Neural cell (in vitro differentiated cells): ENCODE measurements around the gene CRYGS. TPM values are rescaled to one million over a fixed set of nuclear protein-coding genes. Genes with fewer than 3 reads are reported as not detected.

Experiments
- H2AFZ ChIP-seq: fragments of 200-600, 300-800 bp; sonication (generic), shearing (Covaris generic); 2 replicates; pipeline ENCODE4 v1.6.0; 2014; ENCODE audit warnings: low read depth, mild to moderate bottlenecking, antibody characterized with exemption, low read length, moderate library complexity
- H3F3A ChIP-seq: fragments of 200-600 bp; shearing (Covaris generic); 2 replicates; pipeline ENCODE4 v1.6.1; 2016; ENCODE audit warnings: mild to moderate bottlenecking, moderate library complexity, mixed read lengths, antibody characterized with exemption, low read length; ENCODE audit not compliant: insufficient read depth, poor library complexity, severe bottlenecking
- H3K27ac ChIP-seq: fragments of 200-600, 300-800 bp; sonication (generic), shearing (Covaris generic); 2 replicates; pipeline ENCODE4 v1.5.1; 2014; ENCODE audit warnings: mild to moderate bottlenecking, low read length, moderate library complexity
- H3K27me3 ChIP-seq: fragments of 300-800, 200-600 bp; sonication (generic), shearing (Covaris generic); 2 replicates; pipeline ENCODE4 v1.6.0; 2014; ENCODE audit warnings: mild to moderate bottlenecking, low read depth, low read length, moderate library complexity; ENCODE audit not compliant: insufficient read depth
- H3K36me3 ChIP-seq: fragments of 300-800, 200-600 bp; sonication (generic), shearing (Covaris generic); 2 replicates; pipeline ENCODE4 v1.5.1; 2014; ENCODE audit warnings: mild to moderate bottlenecking, antibody characterized with exemption, low read length, moderate library complexity; ENCODE audit not compliant: insufficient read depth
- H3K4me2 ChIP-seq: fragments of 300-800, 200-600 bp; sonication (generic), shearing (Covaris generic); 2 replicates; pipeline ENCODE4 v1.6.0; 2014; ENCODE audit warnings: mild to moderate bottlenecking, low read length
- H3K4me3 ChIP-seq: fragments of 300-800, 200-600 bp; sonication (generic), shearing (Covaris generic); 2 replicates; pipeline ENCODE4 v1.5.1; 2014; ENCODE audit warnings: mild to moderate bottlenecking, low read length, moderate library complexity
- H3K79me2 ChIP-seq: fragments of 200-600 bp; shearing (Covaris generic); replicated peaks from 2 replicates; pipeline ENCODE4 v1.6.0; 2014; ENCODE audit warnings: mild to moderate bottlenecking, low read length, moderate library complexity; ENCODE audit not compliant: insufficient read depth
- H3K9ac ChIP-seq: fragments of 300-800, 200-600 bp; sonication (generic), shearing (Covaris generic); 2 replicates; pipeline ENCODE4 v1.6.1; 2016; ENCODE audit warnings: mild to moderate bottlenecking, low read length, mixed read lengths
- H3K9me2 ChIP-seq: fragments of 200-600 bp; shearing (Covaris generic); 2 replicates; pipeline ENCODE4 v1.6.1; 2016; ENCODE audit warnings: mild to moderate bottlenecking, low read length, mixed read lengths; ENCODE audit not compliant: insufficient read depth
- H3K9me3 ChIP-seq: fragments of 200-600, 300-800 bp; sonication (generic), shearing (Covaris generic); 2 replicates; pipeline ENCODE4 v1.6.1; 2016; ENCODE audit warnings: mild to moderate bottlenecking, mixed run types, low read length, moderate library complexity, mixed read lengths
- H4K20me1 ChIP-seq: fragments of 200-600 bp; shearing (Covaris generic); 2 replicates; pipeline ENCODE4 v1.6.1; 2016; ENCODE audit warnings: mild to moderate bottlenecking, mixed run types; ENCODE audit not compliant: insufficient read depth
- CTCF ChIP-seq: fragments of 450-650 bp; IDR thresholded peaks from 2 replicates; pipeline ENCODE4 v1.5.1; 2014; ENCODE audit warnings: antibody characterized with exemption, mild to moderate bottlenecking, moderate library complexity; ENCODE audit not compliant: poor library complexity, severe bottlenecking
- EP300 ChIP-seq: fragments of 450-650 bp; conservative IDR thresholded peaks from 2 replicates; pipeline ENCODE4 v1.6.1; 2014; ENCODE audit warnings: antibody characterized with exemption, mild to moderate bottlenecking, moderate library complexity; ENCODE audit not compliant: poor library complexity, severe bottlenecking
- EZH2 ChIP-seq: fragments of 200-600, 300-800 bp; shearing (Covaris generic), sonication (generic); IDR thresholded peaks from 2 replicates; pipeline ENCODE4 v1.6.1; 2014; ENCODE audit warnings: antibody characterized with exemption, low read length, borderline replicate concordance, mild to moderate bottlenecking; ENCODE audit not compliant: insufficient read depth, poor library complexity, severe bottlenecking
- MXI1 ChIP-seq: fragments of 450-650 bp; conservative IDR thresholded peaks from 2 replicates; pipeline ENCODE4 v1.6.1; 2014; ENCODE audit warnings: antibody characterized with exemption, mild to moderate bottlenecking; ENCODE audit not compliant: poor library complexity, severe bottlenecking
- POLR2AphosphoS5 ChIP-seq: IDR thresholded peaks from 2 replicates; pipeline ENCODE4 v1.6.1; 2012
- RAD21 ChIP-seq: fragments of 450-650 bp; conservative IDR thresholded peaks from 2 replicates; pipeline ENCODE4 v1.6.1; 2014; ENCODE audit warnings: antibody characterized with exemption, mild to moderate bottlenecking, moderate library complexity
- REST ChIP-seq: IDR thresholded peaks from 2 replicates; pipeline ENCODE4 v1.6.1; 2012; ENCODE audit warnings: borderline replicate concordance
- SMC3 ChIP-seq: fragments of 450-650 bp; conservative IDR thresholded peaks from 2 replicates; pipeline ENCODE4 v1.6.1; 2014; ENCODE audit warnings: antibody characterized with exemption, mild to moderate bottlenecking, moderate library complexity; ENCODE audit not compliant: poor library complexity
- TAF1 ChIP-seq: IDR thresholded peaks from 2 replicates; pipeline ENCODE4 v1.6.1; 2012; ENCODE audit warnings: low read depth
- polyA plus RNA-seq: library from polyadenylated mRNA; depleted of rRNA; stranded (reverse); fragments of >200 nt; gene quantifications from 2 replicates; pipeline ENCODE4 v1.2.3, GENCODE V29; 2014

Gene CRYGS
- polyA plus RNA-seq, 1 donor from 2014 or later, result 7.7 TPM

- Histone ChIP-seq H3K9ac (no peak overlapping the region), H4K20me1 (no peaks in the 10 kb centered on the region), H3K9me3 (no peaks in the 10 kb centered on the region), H3K4me2 (no peak overlapping the region), H3K27ac (no peak overlapping the region), H3K27me3 (no peaks in the 10 kb centered on the region), H3K79me2 (no peaks in the 10 kb centered on the region), H3F3A (no peaks in the 10 kb centered on the region), H3K9me2 (no peaks in the 10 kb centered on the region), H2AFZ (no peak overlapping the region), H3K4me3 (no peak overlapping the region), H3K36me3 (no peaks in the 10 kb centered on the region)
- no peak for TF ChIP-seq POLR2AphosphoS5
- TF ChIP-seq EZH2, result no peak
- TF ChIP-seq RAD21, result no peak
- TF ChIP-seq TAF1, result no peak
These were observed 48.5 kb upstream of the CRYGS start for GRCh38 chr3:186592682-186593081.

- no peaks in the 10 kb centered on the region for H3K27me3 ChIP-seq
- H3F3A ChIP-seq, result no peaks in the 10 kb centered on the region
- H4K20me1 ChIP-seq, result no peaks in the 10 kb centered on the region
- no peak overlapping the region for H3K27ac ChIP-seq
- no peaks in the 10 kb centered on the region for H3K79me2 ChIP-seq
- no peak overlapping the region for H3K9ac ChIP-seq
- TF ChIP-seq MXI1, result no peak
- no peak for TF ChIP-seq CTCF
- TF ChIP-seq EP300, result no peak
- TF ChIP-seq RAD21, result no peak
- TF ChIP-seq REST, result no peak
- TF ChIP-seq SMC3, result no peak
- TF ChIP-seq POLR2AphosphoS5, result no peak
- no peak for TF ChIP-seq EZH2
- TF ChIP-seq TAF1, result no peak
- H3K36me3 ChIP-seq, result no peaks in the 10 kb centered on the region
- no peaks in the 10 kb centered on the region for H3K9me3 ChIP-seq
- H3K4me3 ChIP-seq, result no peak overlapping the region
- no peaks in the 10 kb centered on the region for H3K9me2 ChIP-seq
- no peak overlapping the region for H3K4me2 ChIP-seq
- no peak overlapping the region for H2AFZ ChIP-seq
These were observed 46.6 kb upstream of the CRYGS start for GRCh38 chr3:186590580-186591295.
